HG03378 (cell line): ENCODE data around the gene TAS2R1.

Experiments
- ATAC-seq: cut with Tn5 transposase; IDR thresholded peaks from one replicate; pipeline ENCODE4 v1.9.1; 2021; ENCODE audit warnings: mild to moderate bottlenecking, moderate library complexity; ENCODE audit not compliant: unreplicated experiment

Gene TAS2R1

GRCh38 chr5:9589049-9589835 lies 40.9 kb downstream of the TAS2R1 start:
- no peak for ATAC-seq

- no peak for ATAC-seq
These were observed 41.9 kb downstream of the TAS2R1 start for GRCh38 chr5:9588254-9588653.

GRCh38 chr5:9587135-9587534 lies 43.0 kb downstream of the TAS2R1 start:
- ATAC-seq = no peak

GRCh38 chr5:9582406-9582805 lies 47.7 kb downstream of the TAS2R1 start:
- no peak for ATAC-seq
